ENCODE measurements around the gene PODXL. TPM values are rescaled to one million over a fixed set of nuclear protein-coding genes. Genes with fewer than 3 reads are reported as not detected.

The PODXL gene
- total and polyA plus RNA-seq, 2 of the 8 experiments (the other 6 are each of a cell fraction or from before 2014, with no cell fraction given): 638 to 925 TPM

DNA sequence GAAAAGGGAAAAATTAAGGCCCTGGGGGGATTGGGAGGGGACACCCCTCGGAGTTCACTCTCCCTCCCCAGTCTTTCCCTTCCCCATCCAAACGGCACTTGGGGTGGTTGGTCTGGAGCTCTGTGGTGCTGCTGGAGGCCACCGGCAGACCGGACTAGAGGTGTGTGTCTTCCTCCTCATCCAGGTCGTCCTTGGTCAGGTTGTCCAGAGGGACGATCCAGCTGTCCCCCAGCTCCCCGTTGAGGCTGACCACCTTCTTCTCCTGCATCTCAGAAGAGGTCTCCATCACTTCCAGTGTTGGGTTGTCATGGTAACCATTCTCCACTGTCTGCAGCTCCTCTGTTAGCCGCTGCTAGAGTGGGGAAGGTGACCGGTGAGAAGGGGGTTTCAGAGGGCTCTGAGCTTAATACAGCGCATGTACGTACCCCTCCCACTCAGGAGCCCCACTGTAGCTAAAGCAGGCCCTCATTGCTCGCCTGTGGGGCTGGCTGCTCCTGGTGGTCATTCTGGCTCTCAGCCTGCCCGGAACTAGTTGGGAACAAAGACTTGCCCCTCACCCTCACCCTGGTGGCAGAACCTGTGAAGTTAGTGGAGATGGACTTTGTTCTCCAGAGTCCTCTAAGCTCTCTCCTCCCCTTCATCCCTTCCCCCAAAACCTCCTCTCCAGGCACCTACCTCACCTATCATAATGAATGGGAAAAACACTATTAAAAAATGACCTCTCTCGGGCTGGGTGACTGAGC is 52.1 kb downstream of the PODXL start:
- Histone ChIP-seq H3K4me3 (ENCODE audit: extremely low read depth in 1 of 4, insufficient read depth in 2 of 4, low read depth in 3 of 4, low read length in 4 of 4) (no peak overlapping the region), H2BK20ac (ENCODE audit: low read length) (no peak overlapping the region), H2BK5ac (ENCODE audit: low read depth, low read length) (no peak overlapping the region), H3K23ac (ENCODE audit: insufficient read length) (no peak overlapping the region), H2AK5ac (ENCODE audit: low read depth, low read length) (no peak overlapping the region), H2AFZ (ENCODE audit: low read length) (no peak overlapping the region), H3K4ac (replicated peaks; ENCODE audit: insufficient read length, low read depth, low read length) (no peak overlapping the region), H2BK15ac (ENCODE audit: low read length) (no peak overlapping the region), H3K56ac (replicated peaks; ENCODE audit: insufficient read length, low read depth, low read length) (no peak overlapping the region), H3K23me2 (ENCODE audit: low read depth, low read length) (no peaks in the 10 kb centered on the region), H4K91ac (replicated peaks; ENCODE audit: insufficient read length, low read length) (no peak overlapping the region), H3K79me1 (ENCODE audit: low read depth, low read length) (peaks cover 2% of the 10 kb centered on the region; the same call in 1 of the 2 replicates), H2BK12ac (ENCODE audit: low read depth, low read length) (no peak overlapping the region), H4K5ac (ENCODE audit: insufficient read length, low read depth, low read length) (no peak overlapping the region), H4K20me1 (replicated peaks in 1 of 2; ENCODE audit: control insufficient read depth in 1 of 2, insufficient read depth in 2 of 2, low read length in 2 of 2) (peaks cover 26 to 31% of the 10 kb centered on the region in 2 experiments), H3K4me2 (ENCODE audit: insufficient read depth in 1 of 2, low read depth in 2 of 2, low read length in 2 of 2) (no peak overlapping the region), H3K36me3 (ENCODE audit: control insufficient read depth in 2 of 4, insufficient read depth in 4 of 4, low read length in 3 of 4) (peaks cover 71 to 99% (median 92%) of the 10 kb centered on the region in 4 experiments), H3K79me2 (ENCODE audit: control insufficient read depth in 1 of 2, insufficient read depth in 2 of 2, low read length in 2 of 2) (peaks cover 0 to 28% of the 10 kb centered on the region in 2 experiments; a peak in 2 of 4 replicates), H2BK120ac (replicated peaks; ENCODE audit: low read depth, low read length) (no peak overlapping the region), H3K18ac (ENCODE audit: extremely low read depth, low read length) (no peak overlapping the region), H4K8ac (ENCODE audit: extremely low read depth, insufficient read depth, low read length) (peak overlapping the region; percentile 36; the same call in 1 of the 2 replicates), H3K27ac (ENCODE audit: low read depth, low read length) (0 out of 2 replicates have a peak overlapping the region, but pooled peaks have one; percentile 7), H3K4me1 (replicated peaks in 1 of 4; ENCODE audit: control insufficient read depth in 3 of 4, insufficient read depth in 4 of 4, low read length in 3 of 4) (peaks cover 0 to 4% (median 3%) of the 10 kb centered on the region in 4 experiments; a peak in 3 of 7 replicates), H3K9me3 (ENCODE audit: insufficient read depth in 2 of 2, low read depth in 1 of 2, low read length in 1 of 2) (no peaks in the 10 kb centered on the region), H3K27me3 (replicated peaks in 1 of 4; ENCODE audit: control insufficient read depth in 3 of 4, extremely low read depth in 1 of 4, insufficient read depth in 3 of 4, low read length in 3 of 4) (no peaks in the 10 kb centered on the region), H3K9ac (replicated peaks in 1 of 4; ENCODE audit: extremely low read depth in 1 of 4, low read depth in 3 of 4, low read length in 3 of 4) (no peak overlapping the region), H3K14ac (ENCODE audit: insufficient read length) (no peak overlapping the region)
- ChIA-PET CTCF (ENCODE audit: partially characterized antibody) (interaction anchor here (0.8 to 7.6 kb wide), 10 partner anchors 9 to 464 kb away, joined by 3 to 73 read pairs (median 4); no protein-coding TSS in a partner anchor), POLR2A (ENCODE audit: partially characterized antibody) (interaction anchor here (0.6 to 2.3 kb wide), 5 partner anchors 9 to 151 kb away, joined by 3 to 7 read pairs (median 4); no protein-coding TSS in a partner anchor)
- DNase-seq (ENCODE audit: low read depth in 1 of 2, low spot score in 2 of 2): no peak
- WGBS, 2 experiments (ENCODE audit: extremely low coverage in 1 of 2, insufficient coverage in 1 of 2, insufficient read length in 1 of 2, insufficient replicate concordance in 2 of 2, low coverage in 1 of 2, low lambda C conversion rate in 2 of 2, missing lambda C conversion rate in 1 of 2): 93% methylated on average over 14 of the region's 14 CpGs; no CpG with 5 or more reads in 1 of the 2 experiments
- no peak for FAIRE-seq
- TF ChIP-seq POLR2AphosphoS5 (IDR thresholded peaks at IDR 0.05; ENCODE audit: low read depth, low read length): peak; percentile 41; the same call in 1 of the 2 replicates
- no peak for TF ChIP-seq EZH2 (IDR thresholded peaks at IDR 0.05; ENCODE audit: low read depth, low read length, severe bottlenecking)

Data from H1 (cell line).